ENCODE results near the gene TBC1D20. TPM values are rescaled to one million over a fixed set of nuclear protein-coding genes. Genes with fewer than 3 reads are reported as not detected.
"Not testable (repeated sequence)": the region's sequence is repeated elsewhere in the genome, so short reads cannot be mapped to it uniquely, and the experiment has no call there.

TBC1D20 gene
- total and polyA plus RNA-seq, 2 of the 4 experiments (the other 2 are of a cell fraction): 39.1 to 42.8 TPM

DNA sequence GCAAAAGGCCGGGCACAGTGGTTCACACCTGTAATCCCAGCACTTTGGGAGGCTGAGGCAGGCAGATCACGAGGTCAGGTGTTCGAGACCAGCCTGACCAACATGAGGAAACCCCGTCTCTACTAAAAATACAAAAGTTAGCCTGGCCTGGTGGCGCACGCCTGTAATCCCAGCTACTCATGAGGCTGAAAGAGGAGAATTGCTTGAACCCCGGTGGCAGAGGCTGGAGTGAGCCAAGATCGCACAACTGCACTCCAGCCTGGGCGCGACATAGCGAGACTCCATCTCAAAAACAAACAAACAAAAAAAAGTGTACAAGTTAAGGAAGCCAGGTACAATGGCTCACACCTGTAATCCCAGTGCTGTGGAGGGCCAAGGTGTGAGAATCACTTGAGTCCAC lies 10.3 kb downstream of the TBC1D20 start:
- H3K4me2 ChIP-seq (ENCODE audit: low read depth, low read length); H3K27me3 ChIP-seq (ENCODE audit: control insufficient read depth, insufficient read depth, low read length); H3K4ac ChIP-seq (ENCODE audit: low read depth, low read length); intact Hi-C loops (cut with micrococcal nuclease); H2BK5ac ChIP-seq (ENCODE audit: low read depth, low read length, poor library complexity, severe bottlenecking); POLR2A ChIA-PET (ENCODE audit: unreplicated experiment); H2AK5ac ChIP-seq (ENCODE audit: low read depth, low read length); H2BK15ac ChIP-seq (ENCODE audit: low read depth, low read length); H3K36me3 ChIP-seq (ENCODE audit: control insufficient read depth, insufficient read depth, low read length); H3K27ac ChIP-seq (ENCODE audit: insufficient read depth, low read length); H3K14ac ChIP-seq (replicated peaks; ENCODE audit: low read depth, low read length); H3K9ac ChIP-seq (ENCODE audit: low read depth, low read length); CTCF ChIA-PET; H3K4me1 ChIP-seq (ENCODE audit: control insufficient read depth, insufficient read depth, low read length); in situ Hi-C loops (cut with MboI; ENCODE audit: low sequenced_read_pairs); H2BK120ac ChIP-seq (ENCODE audit: low read depth, low read length); BruUV-seq (replicated peaks); H3K4me3 ChIP-seq (ENCODE audit: insufficient read depth, low read depth, low read length); H2AK9ac ChIP-seq (replicated peaks; ENCODE audit: low read depth, low read length, poor library complexity); H3K56ac ChIP-seq (ENCODE audit: extremely low read depth, insufficient read depth, low read length); H4K91ac ChIP-seq (ENCODE audit: insufficient read depth, low read depth, low read length); dilution Hi-C loops (cut with HindIII; ENCODE audit: low sequenced_read_pairs, unreplicated experiment); H3K9me3 ChIP-seq (ENCODE audit: control insufficient read depth, insufficient read depth, low read length); H4K5ac ChIP-seq (ENCODE audit: low read depth, low read length); DNase-seq; H3K23ac ChIP-seq (ENCODE audit: low read depth, low read length); H4K8ac ChIP-seq (ENCODE audit: low read depth in 2 of 2, low read length in 2 of 2); ATAC-seq (ENCODE audit: low read depth); H3K18ac ChIP-seq (ENCODE audit: low read depth, low read length); H2BK20ac ChIP-seq (ENCODE audit: low read depth, low read length); H2AFZ ChIP-seq (replicated peaks; ENCODE audit: low read length, poor library complexity): not testable (repeated sequence)
- peaks cover 13 to 58% of the 10 kb centered on the region in 2 experiments for H3K79me1 ChIP-seq (ENCODE audit: low read depth in 1 of 2, low read length in 2 of 2)
- WGBS, 2 experiments (ENCODE audit: extremely low coverage in 2 of 2, insufficient read length in 1 of 2): no CpG with 5 or more reads among the region's 11 CpGs
- H4K20me1 ChIP-seq (ENCODE audit: insufficient read depth, low read length): peaks cover 76% of the 10 kb centered on the region
- H3K9me1 ChIP-seq (ENCODE audit: insufficient read depth, low read length): peaks cover 15% of the 10 kb centered on the region

All from IMR-90 (cell line).